KMS-11 (cell line): ENCODE measurements around the gene FAM163B.

Source experiments
- H2AFZ ChIP-seq: fragments of 200-600 bp; sonication (generic); 2 replicates; pipeline ENCODE4 v1.6.1; 2016; ENCODE audit warnings: antibody characterized with exemption, mixed run types, low read depth
- H3K27ac ChIP-seq: fragments of 200-600 bp; sonication (generic); 2 replicates; pipeline ENCODE4 v1.6.1; 2016; ENCODE audit warnings: mild to moderate bottlenecking, mixed run types
- H3K27me3 ChIP-seq: fragments of 200-600 bp; sonication (generic); 2 replicates; pipeline ENCODE4 v1.6.1; 2017; ENCODE audit warnings: mild to moderate bottlenecking, low read depth, mixed run types, moderate library complexity; ENCODE audit not compliant: insufficient read depth
- H3K36me3 ChIP-seq: fragments of 200-600 bp; sonication (generic); 2 replicates; pipeline ENCODE4 v1.6.1; 2017; ENCODE audit warnings: mild to moderate bottlenecking, mixed run types; ENCODE audit not compliant: insufficient read depth
- H3K4me1 ChIP-seq: fragments of 200-600 bp; sonication (generic); 2 replicates; pipeline ENCODE4 v1.6.1; 2016; ENCODE audit warnings: mild to moderate bottlenecking, low read depth, mixed run types; ENCODE audit not compliant: poor library complexity, severe bottlenecking
- H3K4me2 ChIP-seq: fragments of 200-600 bp; sonication (generic); 2 replicates; pipeline ENCODE4 v1.7.0; 2016; ENCODE audit warnings: mild to moderate bottlenecking, mixed run types
- H3K4me3 ChIP-seq: fragments of 200-600 bp; sonication (generic); IDR thresholded peaks from 2 replicates; pipeline ENCODE4 v1.6.1; 2017; ENCODE audit warnings: low read depth, low read length, mixed read lengths; ENCODE audit not compliant: insufficient read depth
- H3K79me2 ChIP-seq: fragments of 200-600 bp; sonication (generic); 2 replicates; pipeline ENCODE4 v1.6.1; 2016; ENCODE audit warnings: low read depth, mixed run types; ENCODE audit not compliant: insufficient read depth
- H3K9ac ChIP-seq: fragments of 200-600 bp; sonication (generic); 2 replicates; pipeline ENCODE4 v1.6.1; 2016; ENCODE audit warnings: mild to moderate bottlenecking, mixed run types
- H4K20me1 ChIP-seq: fragments of 200-600 bp; sonication (generic); 2 replicates; pipeline ENCODE4 v1.6.1; 2016; ENCODE audit warnings: mild to moderate bottlenecking, mixed run types; ENCODE audit not compliant: insufficient read depth
- CTCF ChIP-seq: fragments of 200-600 bp; sonication (generic); conservative IDR thresholded peaks from 2 replicates; pipeline ENCODE4 v1.6.1; 2017; ENCODE audit warnings: low read depth, mild to moderate bottlenecking, antibody characterized with exemption, low read length, moderate library complexity, mixed read lengths

The FAM163B gene

GRCh38 chr9:133553973-133554713 lies 55.0 kb downstream of the FAM163B start:
- no peak overlapping the region for H3K27ac ChIP-seq
- no peak overlapping the region for H2AFZ ChIP-seq
- no peak for TF ChIP-seq CTCF
- no peak overlapping the region for H3K9ac ChIP-seq
- H3K4me2 ChIP-seq = no peak overlapping the region
- no peaks in the 10 kb centered on the region for H3K36me3 ChIP-seq
- no peaks in the 10 kb centered on the region for H3K79me2 ChIP-seq
- H4K20me1 ChIP-seq = no peaks in the 10 kb centered on the region
- H3K4me1 ChIP-seq = no peaks in the 10 kb centered on the region
- H3K4me3 ChIP-seq = no peak overlapping the region
- peaks cover 52% of the 10 kb centered on the region for H3K27me3 ChIP-seq

GRCh38 chr9:133553123-133553522 lies 56.1 kb downstream of the FAM163B start:
- H3K9ac ChIP-seq = no peak overlapping the region

GRCh38 chr9:133552236-133552635 lies 57.0 kb downstream of the FAM163B start:
- Histone ChIP-seq H3K36me3 (no peaks in the 10 kb centered on the region), H3K4me1 (no peaks in the 10 kb centered on the region), H3K27me3 (peaks cover 38% of the 10 kb centered on the region), H3K4me2 (no peak overlapping the region), H2AFZ (no peak overlapping the region), H3K27ac (no peak overlapping the region), H3K79me2 (no peaks in the 10 kb centered on the region), H3K9ac (no peak overlapping the region), H4K20me1 (no peaks in the 10 kb centered on the region), H3K4me3 (no peak overlapping the region)
- TF ChIP-seq CTCF = no peak

More at GRCh38 chr9:133553123-133553522, 56.1 kb downstream of the FAM163B start:
- Histone ChIP-seq H3K79me2 (no peaks in the 10 kb centered on the region), H3K4me3 (no peak overlapping the region), H4K20me1 (no peaks in the 10 kb centered on the region), H3K27ac (no peak overlapping the region), H3K27me3 (peaks cover 42% of the 10 kb centered on the region), H3K4me1 (no peaks in the 10 kb centered on the region), H2AFZ (no peak overlapping the region), H3K36me3 (no peaks in the 10 kb centered on the region), H3K4me2 (no peak overlapping the region)
- TF ChIP-seq CTCF = no peak

- H3K79me2 ChIP-seq = no peaks in the 10 kb centered on the region
- no peak overlapping the region for H3K4me2 ChIP-seq
- no peaks in the 10 kb centered on the region for H4K20me1 ChIP-seq
- H3K4me1 ChIP-seq = no peaks in the 10 kb centered on the region
- H3K27me3 ChIP-seq = peaks cover 43% of the 10 kb centered on the region
- H3K27ac ChIP-seq = no peak overlapping the region
- no peak for TF ChIP-seq CTCF
- no peak overlapping the region for H3K4me3 ChIP-seq
- no peak overlapping the region for H2AFZ ChIP-seq
- no peak overlapping the region for H3K9ac ChIP-seq
- H3K36me3 ChIP-seq = no peaks in the 10 kb centered on the region
Observed at GRCh38 chr9:133551446-133551845, 57.7 kb downstream of the FAM163B start.
